GM23248 (cell line): ENCODE results near the gene KIF23.

Experiments
- EZH2 ChIP-seq: fragments of 200-600 bp; sonication (generic); IDR thresholded peaks from 2 replicates; pipeline ENCODE4 v1.6.1; 2018; ENCODE audit warnings: antibody characterized with exemption, mild to moderate bottlenecking; ENCODE audit not compliant: insufficient read depth, poor library complexity, severe bottlenecking
- EZH2phosphoT487 ChIP-seq: fragments of 200-600 bp; sonication (generic); IDR thresholded peaks from 2 replicates; pipeline ENCODE4 v1.6.1; 2018; ENCODE audit warnings: antibody characterized with exemption, moderate library complexity, mild to moderate bottlenecking, low read depth; ENCODE audit not compliant: insufficient read depth

DNA sequence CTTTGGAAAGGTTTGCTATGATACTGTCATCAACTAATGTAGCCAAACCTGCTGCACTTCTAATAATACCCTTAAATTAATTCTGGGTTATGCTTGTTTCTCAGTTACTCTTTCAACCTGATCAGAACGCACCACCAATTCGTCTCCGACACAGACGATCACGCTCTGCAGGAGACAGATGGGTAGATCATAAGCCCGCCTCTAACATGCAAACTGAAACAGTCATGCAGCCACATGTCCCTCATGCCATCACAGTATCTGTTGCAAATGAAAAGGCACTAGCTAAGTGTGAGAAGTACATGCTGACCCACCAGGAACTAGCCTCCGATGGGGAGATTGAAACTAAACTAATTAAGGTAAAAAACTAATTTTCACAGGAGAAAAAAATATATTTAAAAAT lies 30.5 kb downstream of the KIF23 start:
- TF ChIP-seq EZH2: no peak
- TF ChIP-seq EZH2phosphoT487: no peak
